Cardiac atrium fibroblast (primary cell): ENCODE results near the gene INAVA. TPM values are rescaled to one million over a fixed set of nuclear protein-coding genes. Genes with fewer than 3 reads are reported as not detected.

Experiments
- total RNA-seq: library from RNA; depleted of rRNA; stranded (reverse); fragments of >200 nt; gene quantifications from 2 replicates; pipeline ENCODE4 v1.2.3, GENCODE V29; 2015

Gene INAVA, protein sequence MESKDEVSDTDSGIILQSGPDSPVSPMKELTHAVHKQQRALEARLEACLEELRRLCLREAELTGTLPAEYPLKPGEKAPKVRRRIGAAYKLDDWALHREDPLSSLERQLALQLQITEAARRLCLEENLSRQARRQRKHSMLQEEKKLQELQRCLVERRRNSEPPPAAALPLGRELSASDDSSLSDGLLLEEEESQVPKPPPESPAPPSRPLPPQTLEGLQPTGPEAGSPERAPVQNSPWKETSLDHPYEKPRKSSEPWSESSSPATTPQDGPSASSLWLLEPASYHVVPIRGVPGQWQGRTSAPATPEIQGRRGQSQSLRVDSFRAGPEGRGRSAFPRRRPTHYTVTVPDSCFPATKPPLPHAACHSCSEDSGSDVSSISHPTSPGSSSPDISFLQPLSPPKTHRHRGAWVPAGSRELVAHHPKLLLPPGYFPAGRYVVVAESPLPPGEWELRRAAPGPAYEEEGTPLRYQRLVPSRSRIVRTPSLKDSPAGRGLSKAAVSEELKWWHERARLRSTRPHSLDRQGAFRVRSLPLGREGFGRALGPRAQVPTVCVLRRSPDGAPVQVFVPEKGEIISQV
- total RNA-seq, result not detected in 2 replicates

DNA sequence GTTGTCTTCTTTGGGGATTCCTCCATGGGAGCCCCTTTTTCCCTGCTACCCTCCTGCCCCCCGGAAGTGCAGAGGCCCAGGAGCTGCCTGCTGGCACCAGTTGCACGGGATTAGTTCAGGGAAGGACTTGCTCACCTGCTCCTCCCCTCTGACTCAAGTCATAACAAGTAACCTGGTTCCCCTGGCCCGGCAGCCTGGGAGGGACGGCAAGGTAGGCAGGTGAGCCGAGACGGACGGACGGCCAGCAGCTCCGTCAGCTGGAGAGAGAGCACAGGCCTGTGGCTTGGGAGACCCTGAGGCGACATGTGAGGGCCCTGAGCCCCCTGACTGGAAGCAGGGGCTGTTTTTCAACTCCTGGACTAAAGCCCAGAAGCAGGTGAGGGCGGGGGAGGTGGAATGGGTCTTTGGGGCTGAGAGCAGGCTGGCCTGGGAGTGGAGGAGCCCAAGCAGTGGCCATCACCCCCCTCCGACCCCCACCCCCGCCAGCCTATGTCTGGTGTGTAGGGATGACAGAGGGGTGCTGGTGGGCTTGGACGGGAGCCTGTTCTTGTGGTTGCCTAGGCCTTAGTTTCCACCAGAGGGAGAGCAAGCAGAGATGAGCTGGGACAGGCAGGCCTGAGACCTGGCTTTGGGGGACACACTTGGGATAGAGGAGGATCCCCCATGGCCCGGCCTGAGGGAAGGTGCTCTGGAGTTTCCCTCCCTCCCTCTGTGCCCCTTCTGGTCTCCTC is at the start of gene INAVA:
TSS of gene INAVA (plus strand) at position 189 of the 731 bp plus-strand sequence. CDS start 3,501 bp downstream, outside the sequence.

DNA sequence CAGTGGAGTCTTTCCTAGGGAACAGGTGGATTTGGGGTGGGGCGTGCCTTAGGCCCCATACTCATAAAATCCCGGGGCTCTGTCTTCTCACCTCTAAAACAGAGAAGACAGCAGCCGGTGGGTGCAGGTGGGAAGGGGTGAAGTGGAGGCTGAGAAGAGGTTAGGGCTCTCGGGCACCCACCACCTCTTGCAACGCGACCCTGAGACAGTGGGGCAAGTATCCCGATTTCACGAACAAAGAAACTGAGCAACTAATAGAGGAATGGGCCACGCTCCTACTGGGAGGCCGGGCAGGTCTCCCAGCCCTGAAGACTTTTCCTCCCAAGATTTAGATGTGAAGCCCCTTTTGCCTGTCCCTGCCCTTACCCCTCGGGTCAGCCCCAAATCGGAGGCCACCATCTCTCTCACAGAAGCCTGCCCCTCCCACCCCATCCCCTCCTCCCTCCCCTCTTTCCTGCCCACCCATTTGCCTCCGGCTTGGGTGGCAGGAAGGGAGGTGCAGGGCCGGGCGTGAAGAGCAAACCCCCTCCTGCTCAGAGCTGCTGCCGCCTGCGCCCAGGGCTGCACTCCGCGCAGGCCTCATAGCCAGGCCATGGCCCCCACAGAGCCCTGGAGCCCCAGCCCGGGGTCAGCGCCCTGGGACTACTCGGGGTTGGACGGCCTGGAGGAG is 22.1 kb upstream of the INAVA start, which contains the start of gene GPR25:
TSS of gene GPR25 (plus strand) at position 536 of the 670 bp plus-strand sequence. CDS start at position 593, 57 bp downstream.

Other genes starting within 250 kb of the INAVA start
- gene DDX59, start 225.0 kb upstream of the INAVA start, total RNA-seq, result 11.0 and 13.0 TPM in 2 replicates
- 16.0 and 17.1 TPM in 2 replicates for gene CAMSAP2, start 156.0 kb upstream of the INAVA start, total RNA-seq
- gene GPR25, start 21.9 kb upstream of the INAVA start, total RNA-seq, result not detected in 2 replicates
- under 0.01 and 0.16 TPM in 2 replicates for gene KIF21B, start 128.8 kb downstream of the INAVA start, total RNA-seq
- not detected in 2 replicates for gene CACNA1S, start 217.5 kb downstream of the INAVA start, total RNA-seq
- not detected in 2 replicates for gene ASCL5, start 232.3 kb downstream of the INAVA start, total RNA-seq